LHCN-M2 (cell line): ENCODE measurements around the gene PAM16. TPM values are rescaled to one million over a fixed set of nuclear protein-coding genes. Genes with fewer than 3 reads are reported as not detected.
"Not testable (repeated sequence)": the region's sequence is repeated elsewhere in the genome, so short reads cannot be mapped to it uniquely, and the experiment has no call there.

Experiments
- DNase-seq: peaks from one replicate; pipeline ENCODE4 v3.0.0-alpha.2; 2012; ENCODE audit warnings: low read depth
- total RNA-seq: library from RNA; depleted of rRNA; stranded (reverse); fragments of >200 nt; gene quantifications from 2 replicates; pipeline ENCODE4 v1.2.3, GENCODE V29; 2014

Gene PAM16
- total RNA-seq, 1 experiment from 2014 or later: 48.1 TPM

- no peak for DNase-seq
These were observed 2.6 kb upstream of the PAM16 start for GRCh38 chr16:4353675-4354074.

GRCh38 chr16:4352843-4353242 is 1.7 kb upstream of the PAM16 start:
- no peak for DNase-seq

GRCh38 chr16:4351880-4352279 is 759 bp upstream of the PAM16 start:
- peak; percentile 47 for DNase-seq

GRCh38 chr16:4350365-4350786 is 745 bp downstream of the PAM16 start:
- no peak for DNase-seq

- no peak for DNase-seq
These were observed 1.8 kb downstream of the PAM16 start for GRCh38 chr16:4349332-4349731.

GRCh38 chr16:4347765-4348509 is 3.2 kb downstream of the PAM16 start:
- DNase-seq: no peak

DNA sequence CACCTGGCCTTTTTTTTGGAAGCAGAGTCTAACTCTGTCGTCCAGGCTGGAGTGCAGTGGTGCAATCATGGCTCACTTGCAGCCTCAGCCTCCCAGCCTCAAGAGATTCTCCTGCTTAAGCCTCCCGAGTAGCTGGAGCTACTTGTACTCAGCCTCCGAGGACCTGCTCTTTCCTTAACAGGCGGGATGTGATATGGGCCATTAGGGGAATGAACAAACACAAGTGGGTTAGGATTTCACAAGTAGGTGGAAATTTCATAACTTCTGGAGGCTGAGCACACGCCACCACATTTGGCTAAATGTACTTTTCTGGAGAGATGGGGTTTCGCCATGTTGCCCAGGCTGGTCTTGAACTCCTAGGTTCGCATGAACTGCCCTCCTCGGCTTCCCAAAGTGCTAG is 4.1 kb downstream of the PAM16 start:
- peak; percentile 17 for DNase-seq

DNA sequence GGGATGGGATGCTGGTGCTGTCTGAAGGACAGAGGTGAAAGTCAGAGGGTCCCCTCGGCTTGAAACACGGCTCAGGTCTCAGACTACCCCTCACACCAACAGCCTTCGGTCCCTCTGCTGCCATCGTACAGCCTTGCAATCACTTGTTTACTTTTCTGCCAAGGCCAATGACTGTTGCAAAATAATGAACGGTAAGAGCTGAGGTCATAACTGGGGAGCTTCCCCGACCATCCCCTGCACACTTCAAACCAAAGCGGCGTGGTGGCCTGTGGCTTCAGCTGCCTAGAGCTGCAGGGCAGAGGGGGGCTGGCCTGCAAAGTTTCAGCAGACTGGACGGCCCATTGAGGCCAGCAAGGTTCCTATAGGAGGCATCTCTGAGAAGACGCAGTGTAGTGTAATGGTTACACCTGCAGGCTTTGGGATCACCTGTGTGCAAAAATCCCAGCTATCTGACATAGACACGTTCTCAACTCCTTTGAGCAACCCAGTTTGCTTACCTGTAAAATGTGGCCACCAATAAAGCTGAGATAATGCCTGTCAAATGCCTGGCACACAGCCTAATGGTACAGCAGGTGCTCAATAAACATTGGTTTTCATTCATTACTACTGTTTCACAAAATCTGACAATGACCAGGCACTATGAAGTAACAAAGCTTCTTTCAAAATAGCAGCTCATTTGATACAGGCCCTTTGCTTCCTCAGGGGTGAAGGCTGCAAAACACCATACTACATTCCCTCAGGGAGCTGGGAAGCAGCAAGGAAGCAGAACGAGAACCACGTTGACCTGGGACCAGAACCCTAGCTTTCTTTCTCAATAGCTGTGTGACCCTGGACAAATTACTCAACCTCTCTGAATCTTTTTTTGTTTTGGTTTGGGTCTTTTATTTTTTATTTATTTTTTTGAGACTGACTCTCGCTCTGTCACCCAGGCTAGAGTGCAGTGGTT is 5.0 kb downstream of the PAM16 start:
- no peak for DNase-seq

DNA sequence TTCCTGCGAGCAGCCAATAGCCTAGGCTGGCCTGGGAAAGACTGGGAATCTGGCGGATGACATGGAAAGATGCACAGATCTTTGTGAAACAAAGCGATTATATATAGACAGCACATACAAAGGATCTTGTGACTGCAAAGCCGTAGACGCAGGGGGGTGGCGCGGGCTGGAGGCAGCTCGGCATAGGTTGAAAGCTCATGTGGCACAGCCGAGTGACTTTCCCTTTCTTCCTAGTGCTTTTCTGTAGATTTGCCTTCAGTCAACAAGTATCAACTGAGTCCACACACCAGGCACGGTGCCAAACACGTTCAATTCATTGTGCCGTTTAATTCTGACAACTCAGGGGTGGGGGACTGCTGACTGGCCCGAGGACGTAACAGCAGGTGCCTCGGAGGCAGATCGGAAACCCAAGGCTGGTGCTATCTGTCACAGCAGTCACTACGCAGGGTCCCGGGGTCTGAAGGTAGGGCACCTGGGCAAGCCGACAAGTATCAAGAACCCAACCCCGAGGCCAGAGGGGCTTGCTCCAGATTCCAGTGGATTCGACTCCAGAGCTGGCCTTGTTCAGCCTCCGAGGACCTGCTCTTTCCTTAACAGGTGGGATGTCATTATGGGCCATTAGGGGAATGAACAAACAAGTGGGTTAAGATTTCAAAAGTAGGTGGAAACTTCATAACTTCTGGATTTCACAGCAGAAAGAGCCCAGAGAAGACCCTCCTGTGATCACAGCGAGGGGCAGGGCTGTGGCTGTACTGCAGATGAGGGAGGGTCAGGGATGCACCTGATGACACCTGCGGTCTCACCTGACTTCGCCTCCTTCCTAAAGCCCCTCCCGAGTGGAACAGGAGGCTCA is 5.9 kb downstream of the PAM16 start:
- no peak for DNase-seq

GRCh38 chr16:4344300-4344982 is 6.7 kb downstream of the PAM16 start:
- not testable (repeated sequence) for DNase-seq

GRCh38 chr16:4342866-4343744 is 8.0 kb downstream of the PAM16 start:
- DNase-seq: no peak

GRCh38 chr16:4341250-4341649 is 9.9 kb downstream of the PAM16 start:
- no peak for DNase-seq

DNA sequence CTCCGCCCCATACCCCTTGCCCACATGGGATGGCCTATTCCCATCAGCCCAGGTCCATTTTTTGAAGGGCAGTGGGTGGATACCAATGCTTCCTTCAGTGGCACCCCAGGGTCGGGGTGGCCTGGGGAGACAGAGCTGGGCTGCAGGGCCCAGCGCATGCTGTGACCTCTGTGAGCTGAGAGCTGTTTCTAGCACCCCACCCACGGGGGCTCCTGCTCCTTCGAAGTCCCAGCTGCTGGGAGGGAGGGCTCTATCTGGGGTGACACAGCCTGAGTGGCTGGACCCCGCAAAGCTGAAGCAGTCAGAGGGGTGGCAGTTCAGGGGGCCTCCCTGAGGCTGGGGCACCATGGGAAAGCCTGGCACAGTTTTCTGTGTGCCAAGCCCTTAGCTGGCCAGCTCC is 10.7 kb downstream of the PAM16 start:
- DNase-seq: no peak

DNA sequence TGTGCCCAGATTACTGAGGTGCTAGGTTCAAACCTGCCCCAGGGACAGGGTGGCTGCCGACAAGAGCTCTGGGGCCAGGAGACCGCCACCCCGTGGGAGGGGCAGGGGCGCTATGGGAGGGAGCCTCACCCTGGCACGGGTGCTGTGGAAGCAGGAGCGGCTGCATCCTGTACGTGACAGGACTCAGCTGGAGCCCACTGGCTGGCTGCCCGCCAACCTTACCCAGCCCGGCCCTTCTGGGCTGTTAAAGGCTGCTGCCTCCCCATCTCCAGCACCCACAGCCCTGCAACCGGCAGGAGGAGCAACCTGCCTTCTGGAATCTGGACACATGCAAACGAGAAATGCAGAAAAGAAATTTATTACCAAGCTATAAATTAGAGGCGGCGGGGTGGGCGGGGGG is 11.2 kb downstream of the PAM16 start:
- no peak for DNase-seq

GRCh38 chr16:4339455-4339854 is 11.7 kb downstream of the PAM16 start:
- DNase-seq: no peak

DNA sequence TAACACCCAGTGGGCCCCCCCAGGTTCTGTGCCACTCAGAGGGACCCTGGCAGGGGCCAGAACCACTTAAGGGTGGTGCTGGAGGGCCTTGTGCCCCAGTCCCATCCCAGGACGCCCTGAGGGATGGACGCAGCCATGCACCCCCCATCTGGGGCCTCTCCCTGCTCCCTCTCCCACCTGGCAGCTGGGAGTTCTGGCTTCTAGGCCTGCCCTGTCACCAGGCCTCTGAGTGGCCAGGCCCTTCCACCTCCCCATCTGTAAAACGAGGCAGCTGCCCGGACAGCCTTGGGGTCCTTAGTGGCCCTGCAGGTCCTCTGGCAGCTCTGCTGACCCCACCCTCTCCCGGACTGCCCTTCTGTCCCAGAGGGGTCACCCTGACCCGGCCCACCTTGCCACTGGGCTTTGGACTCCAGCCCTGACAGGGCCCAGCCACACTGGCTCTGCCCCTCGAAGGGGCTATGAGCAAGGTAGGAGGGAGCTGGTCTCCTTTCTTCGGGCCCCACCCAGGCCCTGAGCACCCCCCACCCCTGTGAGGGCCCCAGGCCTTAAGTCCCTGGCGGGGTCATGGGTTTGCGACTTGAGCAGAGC is 12.3 kb downstream of the PAM16 start:
- no peak for DNase-seq

DNA sequence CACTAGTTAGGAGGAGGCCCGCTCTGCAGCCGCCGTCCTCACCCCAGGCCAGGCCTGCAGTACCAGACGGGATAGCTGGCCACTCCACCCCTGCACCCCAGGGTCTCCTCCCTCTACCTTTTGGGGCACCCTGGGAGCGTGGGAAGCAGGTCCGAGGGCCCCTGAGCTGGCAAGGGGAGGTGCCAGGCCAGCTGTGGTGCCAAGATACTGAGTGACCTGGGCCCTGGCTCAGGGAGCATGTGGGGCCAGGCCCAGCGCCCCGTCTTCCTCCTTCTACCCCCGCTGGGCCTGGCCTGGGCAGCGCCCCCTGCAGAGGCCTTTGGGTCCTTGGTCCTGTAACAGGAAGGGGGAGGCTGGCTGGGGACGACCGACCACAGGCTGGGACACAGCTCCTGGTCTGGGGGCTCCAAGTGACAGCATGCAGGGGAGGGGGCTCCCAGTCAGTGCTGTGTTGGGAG is 13.0 kb downstream of the PAM16 start:
- DNase-seq: no peak

- no peak for DNase-seq
These were observed 13.5 kb downstream of the PAM16 start for GRCh38 chr16:4337540-4338088.
